ENCODE results near the gene FABP2.

Gene FABP2

DNA sequence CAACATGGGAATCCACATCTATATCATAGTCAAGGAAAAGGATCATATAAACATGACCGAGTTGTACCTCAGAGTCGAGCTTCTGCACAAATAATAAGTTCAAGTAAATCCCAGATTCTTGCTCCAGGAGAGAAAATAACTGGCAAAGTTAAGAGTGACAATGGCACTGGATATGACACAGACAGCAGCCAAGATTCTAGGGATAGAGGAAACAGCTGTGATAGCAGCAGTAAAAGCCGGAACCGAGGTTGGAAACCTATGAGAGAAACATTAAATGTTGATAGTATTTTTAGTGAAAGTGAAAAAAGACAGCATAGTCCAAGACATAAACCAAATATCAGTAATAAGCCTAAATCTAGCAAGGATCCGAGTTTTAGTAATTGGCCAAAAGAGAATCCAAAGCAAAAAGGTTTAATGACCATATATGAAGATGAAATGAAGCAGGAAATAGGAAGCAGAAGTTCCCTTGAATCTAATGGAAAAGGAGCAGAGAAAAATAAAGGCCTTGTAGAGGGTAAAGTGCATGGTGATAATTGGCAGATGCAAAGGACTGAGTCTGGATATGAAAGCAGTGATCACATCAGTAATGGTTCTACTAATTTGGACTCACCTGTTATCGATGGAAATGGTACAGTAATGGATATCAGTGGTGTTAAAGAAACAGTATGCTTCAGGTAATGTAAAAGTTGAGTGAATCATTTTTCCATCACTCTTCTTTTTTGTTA is 50.4 kb downstream of the FABP2 start:
- DNase-seq (ENCODE audit: low read depth, low spot score), result no peak
- Histone ChIP-seq H3K9me3 (ENCODE audit: low read depth, low read length) (no peaks in the 10 kb centered on the region), H3K4me3 (no peak overlapping the region), H3K9ac (ENCODE audit: insufficient read length) (no peak overlapping the region), H3K27ac (no peak overlapping the region), H3K36me3 (ENCODE audit: insufficient read depth, low read length) (no peaks in the 10 kb centered on the region)
- no peak for TF ChIP-seq EZH2 (IDR thresholded peaks at IDR 0.05)
- TF ChIP-seq FOXP2 (optimal IDR thresholded peaks at IDR 0.05; ENCODE audit: control extremely low read depth, extremely low read length, insufficient read depth), result no peak
- no peak for TF ChIP-seq POLR2AphosphoS5 (IDR thresholded peaks at IDR 0.05; ENCODE audit: borderline replicate concordance, low read depth, low read length)

DNA sequence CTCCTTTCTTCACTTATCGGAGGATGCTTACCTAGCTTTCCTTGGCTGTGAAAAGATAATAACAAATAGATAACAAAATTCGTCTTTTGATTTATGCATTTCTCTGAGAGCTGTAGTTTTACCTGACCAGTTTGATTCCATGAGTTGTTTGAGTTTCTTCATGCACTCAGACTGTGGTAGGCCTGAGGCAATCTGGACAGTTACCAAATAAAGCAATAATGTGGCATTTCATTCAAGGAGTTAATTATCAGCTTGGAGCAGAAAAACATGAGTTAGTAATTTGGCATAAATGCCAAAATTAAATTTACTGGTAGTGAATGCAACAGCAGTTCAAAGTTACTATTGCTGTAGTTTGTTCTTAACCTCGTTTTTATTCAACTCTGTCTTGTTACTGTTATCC is 53.5 kb downstream of the FABP2 start:
- no peak for DNase-seq (ENCODE audit: low read depth, low spot score)
- no peak for TF ChIP-seq EZH2 (IDR thresholded peaks at IDR 0.05)
- no peak for TF ChIP-seq FOXP2 (optimal IDR thresholded peaks at IDR 0.05; ENCODE audit: control extremely low read depth, extremely low read length, insufficient read depth)
- TF ChIP-seq POLR2AphosphoS5 (IDR thresholded peaks at IDR 0.05; ENCODE audit: borderline replicate concordance, low read depth, low read length), result no peak
- H3K4me3 ChIP-seq, result no peak overlapping the region
- H3K9ac ChIP-seq (ENCODE audit: insufficient read length), result no peak overlapping the region
- H3K36me3 ChIP-seq (ENCODE audit: insufficient read depth, low read length), result no peaks in the 10 kb centered on the region
- H3K9me3 ChIP-seq (ENCODE audit: low read depth, low read length), result no peaks in the 10 kb centered on the region
- H3K27ac ChIP-seq, result no peak overlapping the region
